ENCODE results near the gene SOHLH2.

The SOHLH2 gene

GRCh38 chr13:36217456-36217855 lies 3.1 kb upstream of the SOHLH2 start:
- intact Hi-C loops (cut with micrococcal nuclease) = no loop called here
- Mint-ChIP-seq H3K4me3 (no peak overlapping the region), H3K27ac (no peak overlapping the region), H3K27me3 (no peaks in the 10 kb centered on the region), H3K36me3 (ENCODE audit: low read depth) (no peaks in the 10 kb centered on the region), H3K9me3 (peaks cover 23% of the 10 kb centered on the region), H3K4me1 (ENCODE audit: low read depth) (no peaks in the 10 kb centered on the region)

GRCh38 chr13:36212789-36213188 lies 1.6 kb downstream of the SOHLH2 start:
- Mint-ChIP-seq H3K4me3 (no peak overlapping the region), H3K27ac (no peak overlapping the region), H3K36me3 (ENCODE audit: low read depth) (no peaks in the 10 kb centered on the region), H3K27me3 (no peaks in the 10 kb centered on the region), H3K4me1 (ENCODE audit: low read depth) (no peaks in the 10 kb centered on the region), H3K9me3 (peaks cover 17% of the 10 kb centered on the region)
- intact Hi-C loops (cut with micrococcal nuclease) = no loop called here

GRCh38 chr13:36211567-36211966 lies 2.8 kb downstream of the SOHLH2 start:
- intact Hi-C loops (cut with micrococcal nuclease) = no loop called here
- Mint-ChIP-seq H3K27me3 (no peaks in the 10 kb centered on the region), H3K9me3 (peaks cover 9% of the 10 kb centered on the region), H3K4me3 (no peak overlapping the region), H3K36me3 (ENCODE audit: low read depth) (no peaks in the 10 kb centered on the region), H3K27ac (no peak overlapping the region), H3K4me1 (ENCODE audit: low read depth) (no peaks in the 10 kb centered on the region)

GRCh38 chr13:36210738-36211137 lies 3.6 kb downstream of the SOHLH2 start:
- Mint-ChIP-seq H3K27me3 (no peaks in the 10 kb centered on the region), H3K4me3 (no peak overlapping the region), H3K9me3 (peaks cover 6% of the 10 kb centered on the region), H3K4me1 (ENCODE audit: low read depth) (no peaks in the 10 kb centered on the region), H3K36me3 (ENCODE audit: low read depth) (no peaks in the 10 kb centered on the region), H3K27ac (no peak overlapping the region)
- intact Hi-C loops (cut with micrococcal nuclease) = no loop called here

GRCh38 chr13:36207672-36208071 lies 6.7 kb downstream of the SOHLH2 start:
- Mint-ChIP-seq H3K27me3 (no peaks in the 10 kb centered on the region), H3K9me3 (no peaks in the 10 kb centered on the region), H3K4me1 (ENCODE audit: low read depth) (no peaks in the 10 kb centered on the region), H3K27ac (no peak overlapping the region), H3K36me3 (ENCODE audit: low read depth) (no peaks in the 10 kb centered on the region), H3K4me3 (no peak overlapping the region)
- intact Hi-C loops (cut with micrococcal nuclease) = no loop called here

- intact Hi-C loops (cut with micrococcal nuclease) = no loop called here
- no peaks in the 10 kb centered on the region for H3K36me3 Mint-ChIP-seq (ENCODE audit: low read depth)
These were observed 21.1 kb downstream of the SOHLH2 start for GRCh38 chr13:36193151-36193855.

GRCh38 chr13:36192166-36192565 lies 22.2 kb downstream of the SOHLH2 start:
- no peaks in the 10 kb centered on the region for H3K4me1 Mint-ChIP-seq (ENCODE audit: low read depth)
- no peaks in the 10 kb centered on the region for H3K36me3 Mint-ChIP-seq (ENCODE audit: low read depth)
- no peaks in the 10 kb centered on the region for H3K9me3 Mint-ChIP-seq
- H3K27ac Mint-ChIP-seq = no peak overlapping the region
- H3K27me3 Mint-ChIP-seq = no peaks in the 10 kb centered on the region
- no peak overlapping the region for H3K4me3 Mint-ChIP-seq
- intact Hi-C loops (cut with micrococcal nuclease) = no loop called here

More at GRCh38 chr13:36193151-36193855, 21.1 kb downstream of the SOHLH2 start:
- no peaks in the 10 kb centered on the region for H3K27me3 Mint-ChIP-seq
- H3K9me3 Mint-ChIP-seq = no peaks in the 10 kb centered on the region
- no peaks in the 10 kb centered on the region for H3K4me1 Mint-ChIP-seq (ENCODE audit: low read depth)
- H3K27ac Mint-ChIP-seq = no peak overlapping the region
- H3K4me3 Mint-ChIP-seq = no peak overlapping the region

GRCh38 chr13:36190771-36191170 lies 23.6 kb downstream of the SOHLH2 start:
- H3K4me3 Mint-ChIP-seq = no peak overlapping the region
- H3K4me1 Mint-ChIP-seq (ENCODE audit: low read depth) = no peaks in the 10 kb centered on the region
- intact Hi-C loops (cut with micrococcal nuclease) = no loop called here
- no peaks in the 10 kb centered on the region for H3K9me3 Mint-ChIP-seq
- H3K27ac Mint-ChIP-seq = no peak overlapping the region
- H3K36me3 Mint-ChIP-seq (ENCODE audit: low read depth) = no peaks in the 10 kb centered on the region
- no peaks in the 10 kb centered on the region for H3K27me3 Mint-ChIP-seq

- no peak overlapping the region for H3K27ac Mint-ChIP-seq
- no peak overlapping the region for H3K4me3 Mint-ChIP-seq
- no peaks in the 10 kb centered on the region for H3K27me3 Mint-ChIP-seq
- H3K36me3 Mint-ChIP-seq (ENCODE audit: low read depth) = no peaks in the 10 kb centered on the region
- intact Hi-C loops (cut with micrococcal nuclease) = no loop called here
- H3K4me1 Mint-ChIP-seq (ENCODE audit: low read depth) = no peaks in the 10 kb centered on the region
- H3K9me3 Mint-ChIP-seq = peaks cover 2% of the 10 kb centered on the region
These were observed 25.9 kb downstream of the SOHLH2 start for GRCh38 chr13:36188441-36188840.

GRCh38 chr13:36183901-36184300 lies 30.5 kb downstream of the SOHLH2 start:
- Mint-ChIP-seq H3K27me3 (no peaks in the 10 kb centered on the region), H3K27ac (no peak overlapping the region), H3K36me3 (ENCODE audit: low read depth) (no peaks in the 10 kb centered on the region), H3K9me3 (peaks cover 14% of the 10 kb centered on the region), H3K4me1 (ENCODE audit: low read depth) (no peaks in the 10 kb centered on the region), H3K4me3 (no peak overlapping the region)
- intact Hi-C loops (cut with micrococcal nuclease) = no loop called here

GRCh38 chr13:36175621-36176020 lies 38.7 kb downstream of the SOHLH2 start:
- Mint-ChIP-seq H3K27ac (no peak overlapping the region), H3K36me3 (ENCODE audit: low read depth) (no peaks in the 10 kb centered on the region), H3K4me1 (ENCODE audit: low read depth) (no peaks in the 10 kb centered on the region), H3K4me3 (no peak overlapping the region), H3K9me3 (no peaks in the 10 kb centered on the region), H3K27me3 (no peaks in the 10 kb centered on the region)
- intact Hi-C loops (cut with micrococcal nuclease) = no loop called here

GRCh38 chr13:36174923-36175322 lies 39.4 kb downstream of the SOHLH2 start:
- H3K27me3 Mint-ChIP-seq = no peaks in the 10 kb centered on the region
- H3K4me1 Mint-ChIP-seq (ENCODE audit: low read depth) = no peaks in the 10 kb centered on the region
- no peaks in the 10 kb centered on the region for H3K9me3 Mint-ChIP-seq
- no peak overlapping the region for H3K27ac Mint-ChIP-seq
- intact Hi-C loops (cut with micrococcal nuclease) = no loop called here
- H3K36me3 Mint-ChIP-seq (ENCODE audit: low read depth) = no peaks in the 10 kb centered on the region
- H3K4me3 Mint-ChIP-seq = no peak overlapping the region

- H3K9me3 Mint-ChIP-seq = no peaks in the 10 kb centered on the region
- no peaks in the 10 kb centered on the region for H3K27me3 Mint-ChIP-seq
- H3K36me3 Mint-ChIP-seq (ENCODE audit: low read depth) = no peaks in the 10 kb centered on the region
These were observed 40.6 kb downstream of the SOHLH2 start for GRCh38 chr13:36173571-36174322.

GRCh38 chr13:36166046-36166445 lies 48.3 kb downstream of the SOHLH2 start:
- no peaks in the 10 kb centered on the region for H3K27me3 Mint-ChIP-seq
- H3K27ac Mint-ChIP-seq = no peak overlapping the region
- H3K9me3 Mint-ChIP-seq = no peaks in the 10 kb centered on the region
- H3K4me1 Mint-ChIP-seq (ENCODE audit: low read depth) = peaks cover 4% of the 10 kb centered on the region
- no peak overlapping the region for H3K4me3 Mint-ChIP-seq
- H3K36me3 Mint-ChIP-seq (ENCODE audit: low read depth) = no peaks in the 10 kb centered on the region
- intact Hi-C loops (cut with micrococcal nuclease) = no loop called here

More at GRCh38 chr13:36173571-36174322, 40.6 kb downstream of the SOHLH2 start:
- H3K27ac Mint-ChIP-seq = no peak overlapping the region
- intact Hi-C loops (cut with micrococcal nuclease) = no loop called here
- H3K4me3 Mint-ChIP-seq = no peak overlapping the region
- H3K4me1 Mint-ChIP-seq (ENCODE audit: low read depth) = no peaks in the 10 kb centered on the region
